ENCODE data around the gene DUSP21. TPM values are rescaled to one million over a fixed set of nuclear protein-coding genes. Genes with fewer than 3 reads are reported as not detected.
A peak's percentile ranks its signal among the peaks of the same experiment; 100 is the strongest.
"Not testable (repeated sequence)": the region's sequence is repeated elsewhere in the genome, so short reads cannot be mapped to it uniquely, and the experiment has no call there.

Gene DUSP21
- polyA plus RNA-seq, 1 of the 3 experiments (the other 2 are of a cell fraction), result not detected

DNA sequence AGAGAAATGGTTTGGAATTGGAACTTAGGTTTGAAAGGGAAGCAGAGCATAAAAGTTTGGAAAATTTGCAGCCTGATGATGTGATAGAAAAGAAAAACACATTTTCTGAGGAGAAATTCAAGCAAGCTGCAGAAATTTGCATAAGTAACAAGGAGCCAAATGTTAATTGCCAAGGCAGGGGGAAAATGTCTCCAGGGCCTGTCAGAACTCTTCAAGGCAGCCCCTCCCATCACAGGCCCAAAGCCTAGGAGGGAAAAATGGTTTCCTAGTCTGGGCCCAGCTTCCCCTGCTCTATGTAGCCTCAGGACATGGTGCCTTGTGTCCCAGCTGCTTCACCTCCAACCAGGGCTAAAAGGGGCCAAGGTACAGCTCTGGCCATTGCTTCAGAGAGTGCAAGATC lies 21.2 kb upstream of the DUSP21 start:
- Histone ChIP-seq H3K9me3 (no peaks in the 10 kb centered on the region), H3K27ac (ENCODE audit: low read depth in 2 of 2, low read length in 1 of 2) (no peak overlapping the region), H3K4me2 (no peak overlapping the region), H3K27me3 (ENCODE audit: insufficient read depth) (no peaks in the 10 kb centered on the region; the same call in 1 of the 2 replicates), H3F3A (replicated peaks; ENCODE audit: insufficient read depth) (peaks cover 4% of the 10 kb centered on the region), H3K9me2 (no peaks in the 10 kb centered on the region), H3K4me1 (ENCODE audit: control insufficient read depth in 1 of 2, insufficient read depth in 2 of 2, low read depth in 1 of 2, low read length in 1 of 2) (no peaks in the 10 kb centered on the region; a peak in 1 of 4 replicates), H3K79me2 (ENCODE audit: insufficient read depth) (no peaks in the 10 kb centered on the region), H2AFZ (ENCODE audit: low read depth) (no peak overlapping the region), H3K4me3 (ENCODE audit: low read depth in 2 of 2, low read length in 1 of 2) (no peak overlapping the region), H3K36me3 (replicated peaks in 1 of 2; ENCODE audit: control insufficient read depth in 1 of 2, insufficient read depth in 2 of 2, low read length in 1 of 2) (no peaks in the 10 kb centered on the region), H4K20me1 (ENCODE audit: insufficient read depth) (no peaks in the 10 kb centered on the region), H3K9ac (no peak overlapping the region)
- ChIA-PET POLR2A (no interaction called here), CTCF (no interaction called here)
- no peak for TF ChIP-seq CTCF (IDR thresholded peaks at IDR 0.05)
- TF ChIP-seq, protein P1, sequence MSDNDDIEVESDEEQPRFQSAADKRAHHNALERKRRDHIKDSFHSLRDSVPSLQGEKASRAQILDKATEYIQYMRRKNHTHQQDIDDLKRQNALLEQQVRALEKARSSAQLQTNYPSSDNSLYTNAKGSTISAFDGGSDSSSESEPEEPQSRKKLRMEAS (IDR thresholded peaks at IDR 0.05; ENCODE audit: low read depth), result no peak
- no peak for TF ChIP-seq TCF12 (IDR thresholded peaks at IDR 0.05)
- no peak for TF ChIP-seq POLR2AphosphoS5 (IDR thresholded peaks at IDR 0.05; ENCODE audit: low read depth, low read length)
- DNase-seq, result no peak

GRCh38 chrX:44823193-44823592 lies 20.6 kb upstream of the DUSP21 start:
- H3K4me2 ChIP-seq; CTCF ChIA-PET; H3F3A ChIP-seq (replicated peaks; ENCODE audit: insufficient read depth); H3K4me1 ChIP-seq (ENCODE audit: control insufficient read depth in 1 of 2, insufficient read depth in 2 of 2, low read depth in 1 of 2, low read length in 1 of 2); H3K27me3 ChIP-seq (ENCODE audit: insufficient read depth); H3K9me2 ChIP-seq; H4K20me1 ChIP-seq (ENCODE audit: insufficient read depth); H2AFZ ChIP-seq (ENCODE audit: low read depth); H3K79me2 ChIP-seq (ENCODE audit: insufficient read depth); H3K4me3 ChIP-seq (ENCODE audit: low read depth in 2 of 2, low read length in 1 of 2); DNase-seq; H3K9me3 ChIP-seq; H3K27ac ChIP-seq (ENCODE audit: low read depth in 2 of 2, low read length in 1 of 2); H3K36me3 ChIP-seq (replicated peaks in 1 of 2; ENCODE audit: control insufficient read depth in 1 of 2, insufficient read depth in 2 of 2, low read length in 1 of 2); H3K9ac ChIP-seq; POLR2A ChIA-PET: not testable (repeated sequence)
- WGBS (ENCODE audit: low lambda C conversion rate), result 17% methylated on average over 1 of the region's 2 CpGs

DNA sequence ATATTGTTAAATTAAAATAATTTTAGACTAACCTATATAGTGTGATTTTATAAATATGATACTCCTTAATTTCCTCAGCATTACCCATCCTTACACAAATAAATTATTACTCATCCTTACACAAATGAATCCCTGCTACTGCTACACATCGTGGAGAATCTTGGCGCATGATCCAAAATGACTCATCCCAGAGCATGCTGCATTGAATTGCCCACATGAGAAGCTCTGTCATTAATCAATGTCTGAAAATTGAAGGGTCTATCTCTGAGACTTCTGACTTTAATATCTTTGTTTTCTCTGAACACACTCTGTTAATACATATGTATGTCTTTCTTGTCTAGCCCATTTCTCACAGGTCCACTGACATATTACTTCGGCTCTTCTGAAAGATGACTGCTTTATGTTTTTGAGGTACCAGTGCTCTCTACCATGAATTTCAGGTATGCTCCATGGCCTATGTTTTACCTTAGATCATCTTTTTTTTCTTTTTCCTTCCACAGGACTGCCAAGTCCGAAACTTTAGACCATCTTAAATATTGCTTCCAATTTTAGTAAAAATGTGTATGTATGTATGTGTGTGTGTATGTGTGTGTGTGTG lies 15.7 kb upstream of the DUSP21 start:
- Histone ChIP-seq H3K9me2 (no peaks in the 10 kb centered on the region), H3K27me3 (ENCODE audit: insufficient read depth) (peaks cover 10% of the 10 kb centered on the region; the same call in 1 of the 2 replicates), H3K9me3 (no peaks in the 10 kb centered on the region), H3K4me1 (ENCODE audit: control insufficient read depth in 1 of 2, insufficient read depth in 2 of 2, low read depth in 1 of 2, low read length in 1 of 2) (no peaks in the 10 kb centered on the region; a peak in 1 of 4 replicates), H2AFZ (ENCODE audit: low read depth) (no peak overlapping the region), H3K79me2 (ENCODE audit: insufficient read depth) (no peaks in the 10 kb centered on the region), H3K27ac (ENCODE audit: low read depth in 2 of 2, low read length in 1 of 2) (no peak overlapping the region), H3K36me3 (replicated peaks in 1 of 2; ENCODE audit: control insufficient read depth in 1 of 2, insufficient read depth in 2 of 2, low read length in 1 of 2) (no peaks in the 10 kb centered on the region), H4K20me1 (ENCODE audit: insufficient read depth) (no peaks in the 10 kb centered on the region), H3F3A (replicated peaks; ENCODE audit: insufficient read depth) (peaks cover 7% of the 10 kb centered on the region), H3K4me3 (ENCODE audit: low read depth in 2 of 2, low read length in 1 of 2) (no peak overlapping the region), H3K4me2 (no peak overlapping the region), H3K9ac (no peak overlapping the region)
- WGBS (ENCODE audit: low lambda C conversion rate), result 18% methylated on average over 4 of the region's 4 CpGs
- DNase-seq, result no peak
- CTCF ChIA-PET, result no interaction called here
- POLR2A ChIA-PET, result no interaction called here
- TF ChIP-seq YY1 (IDR thresholded peaks at IDR 0.05; ENCODE audit: low read depth) (no peak), MEF2A (IDR thresholded peaks at IDR 0.05; ENCODE audit: borderline replicate concordance, low read depth) (peak; percentile 67; the same call in 1 of the 2 replicates), PBX3 (IDR thresholded peaks at IDR 0.05) (peak; percentile 96), EP300 (IDR thresholded peaks at IDR 0.05; ENCODE audit: borderline replicate concordance in 1 of 2, low read depth in 1 of 2, low read length in 1 of 2) (peak in 1 of 2 experiments; percentile 48; a peak in 1 of 4 replicates), SIN3A (IDR thresholded peaks at IDR 0.05; ENCODE audit: borderline replicate concordance, low read depth, low read length) (no peak), CTCF (IDR thresholded peaks at IDR 0.05) (no peak), POLR2AphosphoS5 (IDR thresholded peaks at IDR 0.05; ENCODE audit: low read depth, low read length) (peak; percentile 22; the same call in 1 of the 2 replicates), RCOR1 (IDR thresholded peaks at IDR 0.05; ENCODE audit: low read length) (no peak), TCF12 (IDR thresholded peaks at IDR 0.05) (peak; percentile 77), CHD2 (IDR thresholded peaks at IDR 0.05; ENCODE audit: low read length, partially characterized antibody) (no peak), MXI1 (IDR thresholded peaks at IDR 0.05; ENCODE audit: low read depth, low read length) (no peak), FOXJ3 (CRISPR knock-in tag; IDR thresholded peaks at IDR 0.05) (no peak)
- TF ChIP-seq, protein P2, sequence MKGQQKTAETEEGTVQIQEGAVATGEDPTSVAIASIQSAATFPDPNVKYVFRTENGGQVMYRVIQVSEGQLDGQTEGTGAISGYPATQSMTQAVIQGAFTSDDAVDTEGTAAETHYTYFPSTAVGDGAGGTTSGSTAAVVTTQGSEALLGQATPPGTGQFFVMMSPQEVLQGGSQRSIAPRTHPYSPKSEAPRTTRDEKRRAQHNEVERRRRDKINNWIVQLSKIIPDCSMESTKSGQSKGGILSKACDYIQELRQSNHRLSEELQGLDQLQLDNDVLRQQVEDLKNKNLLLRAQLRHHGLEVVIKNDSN (IDR thresholded peaks at IDR 0.05; ENCODE audit: borderline replicate concordance, low read depth), result no peak
- TF ChIP-seq, protein P1 (IDR thresholded peaks at IDR 0.05; ENCODE audit: low read depth), result peak; percentile 87

All from SK-N-SH (cell line).